GM23338 (cell line): ENCODE measurements around the gene GPR158. TPM values are rescaled to one million over a fixed set of nuclear protein-coding genes. Genes with fewer than 3 reads are reported as not detected.

ENCODE experiments used
- ATAC-seq: fragments of 200-7000 bp; cut with Tn5 transposase; 3 replicates; pipeline ENCODE4 v1.9.1; 2020
- DNase-seq: peaks from one replicate; pipeline ENCODE4 v3.0.0-alpha.2; 2015; ENCODE audit warnings: low spot score
- H2AFZ ChIP-seq: fragments of 200-600 bp; sonication (generic); 2 replicates; pipeline ENCODE4 v1.8.0; 2016; ENCODE audit warnings: antibody characterized with exemption, mild to moderate bottlenecking, moderate library complexity
- H3F3A ChIP-seq: fragments of 200-600 bp; sonication (generic); replicated peaks from 2 replicates; pipeline ENCODE4 v1.8.0; 2017; ENCODE audit warnings: antibody characterized with exemption, mixed run types, low read depth
- H3K27ac ChIP-seq: fragments of 200-600 bp; sonication (generic); 2 replicates; pipeline ENCODE4 v1.6.1; 2016; ENCODE audit warnings: low read depth
- H3K27me3 ChIP-seq: fragments of 200-600 bp; sonication (generic); 2 replicates; pipeline ENCODE4 v1.8.0; 2016; ENCODE audit warnings: mild to moderate bottlenecking, mixed run types, moderate library complexity; ENCODE audit not compliant: insufficient read depth
- H3K36me3 ChIP-seq: fragments of 200-600 bp; sonication (generic); 2 replicates; pipeline ENCODE4 v1.8.0; 2016; ENCODE audit warnings: mild to moderate bottlenecking; ENCODE audit not compliant: insufficient read depth
- H3K4me1 ChIP-seq: fragments of 200-600 bp; sonication (generic); 2 replicates; pipeline ENCODE4 v1.8.0; 2016; ENCODE audit warnings: mild to moderate bottlenecking, moderate library complexity; ENCODE audit not compliant: insufficient read depth
- H3K4me2 ChIP-seq: fragments of 200-600 bp; sonication (generic); 2 replicates; pipeline ENCODE4 v1.7.1; 2017; ENCODE audit warnings: mixed run types
- H3K4me3 ChIP-seq: fragments of 200-600 bp; sonication (generic); 2 replicates; pipeline ENCODE4 v1.6.1; 2016; ENCODE audit warnings: mixed run types
- H3K79me2 ChIP-seq: fragments of 200-600 bp; sonication (generic); replicated peaks from 2 replicates; pipeline ENCODE4 v1.8.0; 2017; ENCODE audit warnings: mild to moderate bottlenecking; ENCODE audit not compliant: insufficient read depth
- H3K9me2 ChIP-seq: fragments of 200-600 bp; sonication (generic); 2 replicates; pipeline ENCODE4 v1.8.0; 2017; ENCODE audit not compliant: insufficient read depth
- H4K20me1 ChIP-seq: fragments of 200-600 bp; sonication (generic); replicated peaks from 2 replicates; pipeline ENCODE4 v1.8.0; 2017; ENCODE audit warnings: mild to moderate bottlenecking; ENCODE audit not compliant: insufficient read depth
- H3K27ac Mint-ChIP-seq: 2 replicates; pipeline ENCODE4 v1.8.0; 2020; ENCODE audit warnings: inconsistent platforms, mild to moderate bottlenecking, moderate library complexity, mixed read lengths
- H3K27me3 Mint-ChIP-seq: 3 replicates; pipeline ENCODE4 v1.8.0; 2022; ENCODE audit warnings: low read depth, mild to moderate bottlenecking, moderate library complexity, mixed read lengths, inconsistent platforms; ENCODE audit not compliant: insufficient read depth, poor library complexity
- H3K36me3 Mint-ChIP-seq: 3 replicates; pipeline ENCODE4 v1.8.0; 2021; ENCODE audit warnings: low read depth, mild to moderate bottlenecking, inconsistent platforms, moderate library complexity, mixed read lengths
- H3K4me1 Mint-ChIP-seq: 3 replicates; pipeline ENCODE4 v1.8.0; 2020; ENCODE audit warnings: mild to moderate bottlenecking, inconsistent platforms, mixed read lengths
- H3K4me3 Mint-ChIP-seq: 3 replicates; pipeline ENCODE4 v1.8.0; 2021; ENCODE audit warnings: moderate library complexity, mild to moderate bottlenecking, inconsistent platforms, mixed read lengths
- H3K9me3 Mint-ChIP-seq: 3 replicates; pipeline ENCODE4 v1.8.0; 2020; ENCODE audit warnings: moderate library complexity, mild to moderate bottlenecking, inconsistent platforms, mixed read lengths
- CREB1 ChIP-seq: fragments of 250-450 bp; sonication (Bioruptor Pico); IDR thresholded peaks from 2 replicates; pipeline ENCODE4 v1.5.0; 2020; ENCODE audit warnings: low read depth, mild to moderate bottlenecking, moderate library complexity
- CTCF ChIP-seq, 2 experiments: fragments of 200-600 bp in 1 of 2; sonication (generic) in 1 of 2; conservative IDR thresholded peaks; 2 replicates each; pipeline versions ENCODE4 v1.5.1 to v1.6.1; 2016 to 2017; ENCODE audit warnings: antibody characterized with exemption in 2 of 2, low read depth in 2 of 2, mild to moderate bottlenecking in 2 of 2, moderate library complexity in 1 of 2
- ETS1 ChIP-seq: IDR thresholded peaks from 2 replicates; pipeline ENCODE4 v1.6.1; 2016; ENCODE audit warnings: antibody characterized with exemption
- EZH2 ChIP-seq: fragments of 200-600 bp; sonication (generic); IDR thresholded peaks from one replicate; pipeline ENCODE4 v1.8.0; 2017; ENCODE audit warnings: antibody characterized with exemption, mild to moderate bottlenecking, low read depth; ENCODE audit not compliant: unreplicated experiment
- EZH2phosphoT487 ChIP-seq: fragments of 200-600 bp; sonication (generic); IDR thresholded peaks from one replicate; pipeline ENCODE4 v1.8.1; 2018; ENCODE audit warnings: antibody characterized with exemption; ENCODE audit not compliant: unreplicated experiment
- JUNB ChIP-seq: IDR thresholded peaks from one replicate; pipeline ENCODE4 v1.6.1; 2016; ENCODE audit warnings: antibody characterized with exemption; ENCODE audit not compliant: unreplicated experiment
- NANOG ChIP-seq: IDR thresholded peaks from 2 replicates; pipeline ENCODE4 v1.6.1; 2016; ENCODE audit warnings: antibody characterized with exemption, borderline replicate concordance
- POLR2AphosphoS5 ChIP-seq: IDR thresholded peaks from 2 replicates; pipeline ENCODE4 v1.6.1; 2016; ENCODE audit warnings: antibody characterized with exemption, low read depth
- REST ChIP-seq: IDR thresholded peaks from one replicate; pipeline ENCODE4 v1.6.1; 2018; ENCODE audit warnings: antibody characterized with exemption; ENCODE audit not compliant: unreplicated experiment
- STAT1 ChIP-seq: IDR thresholded peaks from one replicate; pipeline ENCODE4 v1.6.1; 2016; ENCODE audit warnings: antibody characterized with exemption; ENCODE audit not compliant: unreplicated experiment
- ZNF114 ChIP-seq: fragments of 250-450 bp; sonication (Bioruptor Pico); IDR thresholded peaks from 2 replicates; pipeline ENCODE4 v1.5.0; 2020; ENCODE audit warnings: mild to moderate bottlenecking, moderate library complexity
- ZNF331 ChIP-seq: fragments of 250-450 bp; sonication (Bioruptor Pico); IDR thresholded peaks from 2 replicates; pipeline ENCODE4 v1.5.0; 2020; ENCODE audit warnings: low read depth, mild to moderate bottlenecking, moderate library complexity
- ZNF462 ChIP-seq: fragments of 250-450 bp; sonication (Bioruptor Pico); IDR thresholded peaks from 2 replicates; pipeline ENCODE4 v1.5.0; 2020; ENCODE audit warnings: mild to moderate bottlenecking, moderate library complexity
- polyA plus RNA-seq: library from polyadenylated mRNA; unstranded; fragments of >200 nt; fragmentation: Nextera tagmentation; extraction: Ambion mirVana; gene quantifications from 2 replicates; pipeline ENCODE4 v1.2.1, GENCODE V29; 2016
- total RNA-seq: library from RNA; depleted of rRNA; stranded (reverse); fragments of >200 nt; shearing (Covaris generic); gene quantifications from 2 replicates; pipeline ENCODE4 v1.2.3, GENCODE V29; 2014

GPR158 gene
- total and polyA plus RNA-seq, 2 experiments from 2014 or later: 0.13 to 1.5 TPM

GRCh38 chr10:25306386-25306785, 131.6 kb downstream of the GPR158 start:
- Histone ChIP-seq H3K4me1 (peaks cover 4% of the 10 kb centered on the region), H3K36me3 (no peaks in the 10 kb centered on the region), H4K20me1 (no peaks in the 10 kb centered on the region), H3K9me2 (no peaks in the 10 kb centered on the region), H2AFZ (no peak overlapping the region), H3K27me3 (no peaks in the 10 kb centered on the region), H3K79me2 (no peaks in the 10 kb centered on the region), H3F3A (no peaks in the 10 kb centered on the region), H3K27ac (no peak overlapping the region), H3K4me2 (no peak overlapping the region), H3K4me3 (no peak overlapping the region)
- Mint-ChIP-seq H3K27ac (no peak overlapping the region), H3K36me3 (peaks cover 5% of the 10 kb centered on the region; the same call in 2 of the 3 replicates), H3K4me1 (peaks cover 8% of the 10 kb centered on the region; the same call in 2 of the 3 replicates), H3K27me3 (no peaks in the 10 kb centered on the region), H3K4me3 (no peak overlapping the region), H3K9me3 (peaks cover 9% of the 10 kb centered on the region; the same call in 2 of the 3 replicates)
- ATAC-seq (no peak), DNase-seq (no peak)
- TF ChIP-seq POLR2AphosphoS5 (no peak), STAT1 (no peak), REST (no peak), EZH2phosphoT487 (no peak), ETS1 (no peak), ZNF114 (no peak), EZH2 (no peak), CTCF (conservative IDR thresholded peaks at IDR 0.05; ENCODE audit: low read depth in 2 of 2) (no peak), JUNB (no peak), CREB1 (CRISPR knock-in tag) (no peak), ZNF462 (CRISPR knock-in tag) (no peak), ZNF331 (CRISPR knock-in tag) (no peak), NANOG (no peak)
